Stomach (tissue), 4 donors: Measurements from ENCODE around the gene SUV39H1.

Experiments
- POLR2A ChIP-seq, 4 donors: fragments of 450-650 bp; IDR thresholded peaks; one replicate each; pipeline ENCODE4 v1.6.1; 2016; ENCODE audit warnings: antibody characterized with exemption in 4 of 4, control low read depth in 2 of 4, mild to moderate bottlenecking in 1 of 4, moderate library complexity in 1 of 4
- TF ChIP-seq, protein P1 (sequence below), 7 experiments: fragments of 450-650 bp in 4 of 7; fragments of 200-600 bp in 3 of 7; sonication (generic) in 3 of 7; IDR thresholded peaks; one replicate each; pipeline ENCODE4 v1.5.1; 2016 to 2019; ENCODE audit warnings: antibody characterized with exemption in 7 of 7, control low read depth in 2 of 7, mild to moderate bottlenecking in 1 of 7

DNA sequence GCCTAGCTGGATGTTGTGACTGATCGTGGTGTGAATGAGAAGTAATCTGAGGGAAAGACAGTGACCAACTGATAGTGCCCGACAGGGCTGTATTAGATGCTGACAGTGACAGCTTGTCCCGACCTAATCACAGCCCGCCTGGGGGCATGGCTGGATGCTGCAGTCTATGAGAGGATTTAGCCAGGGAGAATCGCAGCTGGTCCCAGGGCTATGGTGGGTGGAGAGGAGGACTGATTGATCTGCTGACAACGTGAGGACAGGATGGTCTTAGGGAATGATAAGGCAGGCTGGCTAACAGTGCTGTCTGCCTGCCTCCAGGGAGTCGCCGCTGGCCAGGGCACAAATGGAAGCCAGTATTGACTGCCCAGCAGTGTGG lies 621 bp upstream of the SUV39H1 start:
- TF ChIP-seq, protein P1, sequence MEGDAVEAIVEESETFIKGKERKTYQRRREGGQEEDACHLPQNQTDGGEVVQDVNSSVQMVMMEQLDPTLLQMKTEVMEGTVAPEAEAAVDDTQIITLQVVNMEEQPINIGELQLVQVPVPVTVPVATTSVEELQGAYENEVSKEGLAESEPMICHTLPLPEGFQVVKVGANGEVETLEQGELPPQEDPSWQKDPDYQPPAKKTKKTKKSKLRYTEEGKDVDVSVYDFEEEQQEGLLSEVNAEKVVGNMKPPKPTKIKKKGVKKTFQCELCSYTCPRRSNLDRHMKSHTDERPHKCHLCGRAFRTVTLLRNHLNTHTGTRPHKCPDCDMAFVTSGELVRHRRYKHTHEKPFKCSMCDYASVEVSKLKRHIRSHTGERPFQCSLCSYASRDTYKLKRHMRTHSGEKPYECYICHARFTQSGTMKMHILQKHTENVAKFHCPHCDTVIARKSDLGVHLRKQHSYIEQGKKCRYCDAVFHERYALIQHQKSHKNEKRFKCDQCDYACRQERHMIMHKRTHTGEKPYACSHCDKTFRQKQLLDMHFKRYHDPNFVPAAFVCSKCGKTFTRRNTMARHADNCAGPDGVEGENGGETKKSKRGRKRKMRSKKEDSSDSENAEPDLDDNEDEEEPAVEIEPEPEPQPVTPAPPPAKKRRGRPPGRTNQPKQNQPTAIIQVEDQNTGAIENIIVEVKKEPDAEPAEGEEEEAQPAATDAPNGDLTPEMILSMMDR (IDR thresholded peaks at IDR 0.05): no peak
- no peak for TF ChIP-seq POLR2A (IDR thresholded peaks at IDR 0.05)
